GM21825 (cell line): ENCODE measurements around the gene ITGA5.

Experiments used
- ATAC-seq: cut with Tn5 transposase; IDR thresholded peaks from one replicate; pipeline ENCODE4 v1.9.1; 2021; ENCODE audit warnings: mild to moderate bottlenecking, moderate library complexity; ENCODE audit not compliant: unreplicated experiment

The ITGA5 gene

DNA sequence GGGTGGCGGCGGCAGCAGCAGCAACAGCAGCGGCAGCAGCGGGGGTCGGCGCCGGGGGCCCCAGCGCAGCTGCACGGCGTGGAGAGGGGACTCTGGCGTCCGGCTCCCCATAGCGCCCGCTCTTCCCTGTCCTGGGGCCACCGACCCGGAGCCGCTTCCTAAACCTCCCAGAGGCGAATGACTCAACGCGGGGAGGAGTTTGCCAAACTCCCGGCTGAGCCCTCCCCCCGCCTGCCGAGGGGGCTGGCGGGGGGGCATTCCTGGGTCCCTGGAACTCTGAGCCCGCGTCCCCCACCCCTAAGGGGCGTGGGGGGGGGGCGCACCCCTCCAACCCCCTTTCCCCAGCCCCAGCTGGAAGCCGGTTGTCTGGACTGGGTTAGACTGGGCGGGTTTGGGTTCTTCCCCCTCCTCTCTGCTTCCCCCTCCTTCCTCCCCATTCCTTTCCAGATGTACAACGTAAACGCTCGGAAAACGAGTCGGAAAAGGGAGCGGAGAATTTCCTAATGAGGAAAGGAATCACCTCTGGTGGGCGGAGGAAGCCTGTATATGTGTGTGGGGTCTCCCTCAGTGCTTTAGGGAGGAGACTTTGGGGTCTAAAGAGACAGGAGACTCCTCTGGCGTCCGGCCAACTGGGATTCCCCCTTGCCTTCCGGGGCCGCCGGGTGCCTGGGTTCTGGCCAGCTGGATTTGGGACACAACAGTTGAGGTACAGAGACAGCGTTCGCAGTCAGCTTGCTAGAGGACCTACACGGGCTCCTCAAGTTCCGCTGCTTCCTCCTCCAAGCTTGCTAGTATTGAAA, at the start of gene ITGA5:
Gene ITGA5, minus strand, starts transcription at position 179 of the 800 bp plus-strand sequence. Its CDS starts 68 bp downstream, at position 111.
- no peak for ATAC-seq

- no peak for ATAC-seq
These were observed 46.9 kb upstream of the ITGA5 start for GRCh38 chr12:54465857-54466523.

DNA sequence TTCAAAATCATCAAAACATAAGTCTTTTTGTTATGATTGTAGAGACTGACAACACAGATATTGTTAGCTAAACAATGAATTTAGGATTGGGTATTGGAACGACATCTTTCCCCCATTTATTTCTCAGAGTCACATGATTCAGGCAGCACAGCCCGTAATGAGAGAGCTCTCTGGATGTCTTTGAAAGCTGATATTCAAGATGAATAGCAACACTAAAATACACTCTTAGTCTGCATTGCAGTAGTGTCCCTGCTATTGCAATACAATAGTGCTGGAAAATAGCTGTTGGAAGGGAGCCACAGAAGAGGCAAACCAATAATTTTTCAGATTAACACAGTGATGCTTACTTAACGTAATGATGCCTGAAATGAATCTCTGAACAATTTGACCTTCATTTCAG, 44.4 kb upstream of the ITGA5 start:
- ATAC-seq, result no peak

GRCh38 chr12:54463034-54463433, 44.0 kb upstream of the ITGA5 start:
- ATAC-seq, result no peak

GRCh38 chr12:54460317-54460923, 41.4 kb upstream of the ITGA5 start:
- ATAC-seq, result no peak

DNA sequence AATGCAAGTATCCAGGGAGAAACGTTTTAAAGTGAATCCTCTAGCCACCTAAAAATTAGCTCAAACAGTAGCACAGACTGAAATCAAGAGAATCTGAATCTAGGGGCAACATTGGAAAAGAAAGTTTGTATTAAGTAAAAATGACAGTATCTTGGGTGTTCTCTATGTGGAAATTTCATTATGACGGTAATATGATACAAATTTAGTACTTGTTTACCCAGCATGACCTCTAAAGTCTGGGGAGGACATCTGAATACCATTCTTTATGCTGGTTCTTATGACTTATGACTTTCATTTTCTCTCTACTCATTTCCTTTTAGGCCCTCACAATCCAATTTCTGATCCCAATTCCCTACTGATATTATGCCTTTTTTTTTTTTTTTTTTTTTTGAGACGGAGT, 40.3 kb upstream of the ITGA5 start:
- no peak for ATAC-seq

- no peak for ATAC-seq
These were observed 36.8 kb upstream of the ITGA5 start for GRCh38 chr12:54455760-54456469.

DNA sequence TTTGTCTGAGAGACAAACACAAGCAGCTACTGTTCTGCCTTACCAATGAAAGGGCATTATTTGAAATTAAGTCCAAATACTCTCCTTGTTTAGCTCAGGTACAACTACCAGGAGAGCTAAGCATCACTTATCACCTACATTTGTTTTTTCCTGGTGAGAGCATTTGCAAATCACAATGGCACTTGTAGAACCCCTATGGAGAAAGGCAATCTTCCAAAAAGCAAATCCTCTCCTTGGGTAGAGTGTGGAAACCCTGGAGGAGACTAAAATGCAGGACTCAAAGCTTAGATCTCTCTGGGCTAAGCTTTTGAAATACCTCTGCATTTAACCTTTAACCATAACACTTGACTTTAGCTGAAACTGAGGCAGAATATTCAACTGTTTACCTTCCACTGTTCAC, 33.6 kb upstream of the ITGA5 start:
- no peak for ATAC-seq

- no peak for ATAC-seq
These were observed 29.3 kb upstream of the ITGA5 start for GRCh38 chr12:54448344-54448743.

- ATAC-seq, result no peak
These were observed 28.9 kb upstream of the ITGA5 start for GRCh38 chr12:54447917-54448316.

DNA sequence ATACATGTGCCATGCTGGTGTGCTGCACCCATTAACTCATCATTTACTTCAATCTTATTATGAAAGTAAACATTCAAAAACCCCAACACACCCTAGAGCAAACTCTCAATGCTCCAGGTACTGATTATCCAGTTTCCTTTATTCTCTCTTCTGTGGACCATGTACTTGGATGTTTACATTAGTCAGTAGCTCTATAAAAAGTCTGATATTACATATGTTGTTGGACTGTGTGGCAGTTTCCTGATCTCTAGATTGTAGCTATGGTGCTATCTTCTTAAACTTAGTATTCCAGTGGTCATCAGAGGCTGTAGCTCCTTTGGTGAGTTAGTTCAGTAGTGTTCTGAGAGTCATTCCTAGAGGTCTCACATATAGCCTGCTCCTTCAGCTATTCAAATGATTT, 25.1 kb upstream of the ITGA5 start:
- ATAC-seq, result no peak

DNA sequence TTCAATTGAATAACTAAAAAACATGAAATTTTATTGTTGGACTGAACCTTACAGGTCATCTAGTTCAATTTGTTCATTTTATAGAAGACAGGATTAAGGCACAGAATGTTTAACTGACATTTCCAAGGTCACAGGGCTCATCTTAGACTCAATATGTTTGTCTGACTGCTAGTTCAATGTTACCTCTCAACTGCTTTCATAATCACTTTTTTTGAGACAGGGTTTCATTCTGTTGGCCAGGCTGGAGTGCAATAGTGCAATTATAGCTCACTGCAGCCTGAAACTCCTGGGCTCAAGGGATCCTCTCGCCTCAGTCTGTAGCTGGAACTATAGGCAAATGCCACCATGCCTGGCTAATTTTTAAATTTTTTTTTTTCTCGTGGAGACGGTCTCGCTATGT, 24.4 kb upstream of the ITGA5 start:
- no peak for ATAC-seq

GRCh38 chr12:54442961-54443360, 23.9 kb upstream of the ITGA5 start:
- no peak for ATAC-seq

DNA sequence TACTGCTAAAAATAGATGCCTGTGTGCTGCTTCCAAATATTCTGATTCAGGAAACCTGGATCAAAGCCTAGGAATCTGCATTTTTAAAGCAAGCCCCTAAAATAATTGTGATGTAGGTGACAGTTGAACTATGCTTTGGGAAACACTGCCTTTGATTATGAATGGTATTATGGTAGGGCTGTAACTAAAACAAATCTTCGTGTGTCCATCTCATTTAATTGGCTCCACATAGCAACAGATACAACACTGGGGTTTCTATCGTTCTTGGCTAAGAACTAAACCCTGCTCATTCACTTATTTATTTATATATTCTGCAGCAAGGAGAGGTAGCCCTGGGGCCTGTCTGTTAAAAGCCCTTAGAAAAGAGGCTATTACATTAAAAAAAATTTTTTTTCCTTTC, 23.0 kb upstream of the ITGA5 start:
- ATAC-seq, result no peak

DNA sequence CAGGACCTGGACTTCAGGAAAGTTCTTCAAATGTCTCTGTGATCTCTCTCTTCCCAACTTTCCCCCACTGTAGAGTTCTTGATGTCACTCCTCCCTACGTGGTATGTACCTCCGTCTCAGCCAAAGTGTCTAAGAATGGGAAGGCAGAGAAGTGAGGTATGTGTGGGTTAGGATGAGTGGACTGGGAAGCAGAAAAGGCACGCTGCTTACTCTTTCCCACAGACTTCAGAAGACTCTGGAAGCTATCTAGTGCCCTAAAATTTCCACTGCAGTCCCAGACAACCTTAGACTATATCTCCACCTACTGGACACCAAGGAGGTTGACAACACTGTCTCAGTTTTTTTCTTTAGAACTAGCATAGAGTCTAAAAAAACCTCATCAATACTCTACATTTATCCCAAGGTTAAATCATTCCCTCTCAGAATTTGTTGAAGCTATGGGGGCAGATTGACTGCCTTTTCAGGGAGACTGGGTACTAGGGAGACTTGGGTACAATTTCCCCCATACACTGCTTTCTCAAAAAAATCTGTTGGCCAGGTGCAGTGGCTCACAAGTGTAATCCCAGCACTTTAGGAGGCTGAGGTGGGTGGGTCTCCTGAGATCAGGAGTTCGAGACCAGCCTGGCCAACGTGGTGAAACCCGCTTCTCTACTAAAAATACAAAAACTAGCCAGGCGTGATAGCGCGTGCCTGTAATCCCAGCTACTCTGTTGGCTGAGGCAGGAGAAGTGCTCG, 20.6 kb upstream of the ITGA5 start:
- no peak for ATAC-seq

GRCh38 chr12:54439096-54439495, 20.0 kb upstream of the ITGA5 start:
- ATAC-seq, result no peak

GRCh38 chr12:54438517-54438916, 19.5 kb upstream of the ITGA5 start:
- ATAC-seq, result no peak

DNA sequence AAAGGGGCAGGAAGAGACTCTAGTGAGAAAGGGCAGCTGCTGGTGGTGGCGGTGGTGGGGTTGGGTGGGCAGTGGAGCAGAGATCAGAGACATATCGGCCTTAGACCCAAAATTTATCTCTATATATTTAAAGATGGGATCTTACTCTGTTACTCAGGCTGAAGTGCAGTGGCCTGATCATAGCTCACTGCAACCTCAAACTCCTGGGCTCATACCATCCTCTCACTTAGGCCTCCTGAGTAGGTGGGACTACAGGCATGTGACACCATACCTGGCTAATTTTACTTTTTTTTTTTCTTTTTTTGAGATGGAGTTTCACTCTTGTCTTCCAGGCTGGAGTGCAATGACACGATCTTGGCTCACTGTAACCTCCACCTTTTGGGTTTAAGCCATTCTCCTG, 18.6 kb upstream of the ITGA5 start:
- ATAC-seq, result no peak

- no peak for ATAC-seq
These were observed 18.2 kb upstream of the ITGA5 start for GRCh38 chr12:54437243-54437642.

- no peak for ATAC-seq
These were observed 13.7 kb upstream of the ITGA5 start for GRCh38 chr12:54432815-54433164.
